ENCODE data around the gene RAB30.
"Not testable (repeated sequence)": the region's sequence is repeated elsewhere in the genome, so short reads cannot be mapped to it uniquely, and the experiment has no call there.

Gene RAB30

DNA sequence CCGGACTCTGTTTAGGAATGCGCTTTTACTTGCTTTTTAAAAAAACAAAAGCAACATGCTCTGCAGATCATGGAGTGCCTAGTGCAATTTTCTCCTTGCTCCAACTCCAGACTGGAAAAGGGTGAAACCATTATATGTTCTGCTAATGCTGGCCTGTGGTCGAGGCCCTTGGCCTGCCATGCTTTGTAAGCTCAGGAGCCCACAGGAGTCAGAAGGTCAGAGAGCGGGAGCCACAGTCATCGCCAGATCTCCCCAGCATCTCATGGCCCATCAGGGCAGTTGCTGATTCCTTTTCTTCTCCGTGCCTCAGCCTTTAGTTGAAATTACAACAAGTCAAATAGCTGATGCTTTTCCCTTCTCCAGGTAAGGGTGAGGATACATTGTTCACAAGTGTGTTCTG is 89.8 kb downstream of the RAB30 start:
- peak; percentile 37 for DNase-seq (ENCODE audit: low read depth)

DNA sequence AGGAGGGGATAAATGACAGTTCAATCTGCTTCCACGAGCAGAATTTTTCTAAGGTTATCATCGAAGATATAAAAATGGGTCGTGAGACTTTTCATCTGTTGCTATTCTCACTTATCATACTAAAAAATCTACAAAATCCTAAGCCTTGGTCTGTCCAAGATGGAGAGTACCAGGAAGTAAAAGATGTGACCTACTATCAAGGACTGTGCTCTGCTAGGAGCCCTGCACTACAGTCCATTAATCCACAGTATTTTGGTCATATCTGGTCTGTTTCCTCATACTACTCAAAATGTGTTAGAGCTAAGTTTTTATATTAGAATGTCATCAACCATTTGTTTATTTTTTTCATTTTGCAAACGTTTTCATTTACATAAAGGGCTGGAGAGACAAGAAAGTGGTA is 90.8 kb downstream of the RAB30 start:
- no peak for DNase-seq (ENCODE audit: low read depth)

DNA sequence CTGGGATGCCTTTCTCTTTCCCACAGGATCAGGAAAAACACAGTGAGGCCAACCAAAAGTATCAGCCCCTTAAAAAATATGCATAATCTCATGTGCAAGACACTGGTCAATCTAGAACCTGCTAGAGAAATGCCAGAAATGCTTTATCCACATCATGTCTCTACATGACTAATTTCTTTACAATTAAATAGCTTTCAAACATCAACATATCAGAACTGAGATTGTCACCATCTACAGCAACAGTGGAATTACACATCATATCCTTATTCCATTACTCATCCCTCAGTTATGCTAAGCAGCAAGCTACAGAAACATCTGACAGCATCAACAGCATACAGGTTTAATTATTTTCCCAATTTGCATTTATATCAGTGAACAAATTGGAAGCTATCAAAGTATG is 91.4 kb downstream of the RAB30 start:
- DNase-seq (ENCODE audit: low read depth): peak; percentile 94

DNA sequence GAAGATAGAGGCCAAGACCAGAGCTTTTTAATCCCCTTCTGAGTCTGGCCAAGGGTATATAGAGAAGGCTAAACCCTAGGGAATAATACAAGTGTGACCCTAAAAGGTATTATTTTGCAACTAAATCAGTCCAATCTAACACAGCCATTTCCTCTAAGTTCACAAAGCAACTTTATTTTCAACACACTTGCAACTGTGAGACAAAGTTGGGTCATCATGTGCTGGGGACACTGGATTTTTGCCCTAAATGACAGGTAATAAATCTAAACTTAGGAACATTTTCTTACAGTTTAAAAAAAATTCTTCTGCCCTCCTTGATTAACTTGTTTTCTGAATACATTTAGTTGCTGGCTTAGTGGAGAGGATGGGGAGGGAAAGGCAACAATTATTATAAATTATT is 91.9 kb downstream of the RAB30 start:
- DNase-seq (ENCODE audit: low read depth): no peak

DNA sequence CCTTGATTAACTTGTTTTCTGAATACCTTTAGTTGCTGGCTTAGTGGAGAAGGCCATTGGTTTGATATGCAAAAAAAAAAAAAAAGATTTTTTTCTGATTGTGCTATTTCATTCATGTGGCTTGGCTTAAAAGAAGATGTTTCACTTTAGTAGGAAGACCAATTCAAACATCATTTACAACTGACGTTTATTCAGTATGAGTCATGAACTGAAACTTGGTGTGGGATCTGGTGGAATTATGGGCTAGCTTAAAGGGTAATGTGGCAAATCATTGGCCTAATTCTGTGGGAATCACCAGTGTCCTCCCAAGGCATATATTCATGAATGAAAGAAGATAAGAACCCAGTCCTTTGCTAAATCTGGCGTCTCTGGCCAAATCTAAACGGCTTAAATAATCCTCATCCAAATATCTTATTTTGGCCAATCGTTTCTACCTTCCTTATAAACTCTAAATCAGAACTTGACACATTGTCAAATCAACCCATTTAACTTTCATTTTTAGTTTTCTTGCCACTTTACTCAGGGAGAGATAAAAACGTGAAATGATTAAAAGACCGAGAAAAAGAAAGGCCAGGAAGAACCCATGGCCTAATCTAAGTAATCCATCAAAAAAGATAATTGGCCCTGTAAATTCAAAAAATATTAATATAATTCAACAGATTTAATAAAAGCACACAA is 93.1 kb downstream of the RAB30 start:
- peak; percentile 91 for DNase-seq (ENCODE audit: low read depth)

DNA sequence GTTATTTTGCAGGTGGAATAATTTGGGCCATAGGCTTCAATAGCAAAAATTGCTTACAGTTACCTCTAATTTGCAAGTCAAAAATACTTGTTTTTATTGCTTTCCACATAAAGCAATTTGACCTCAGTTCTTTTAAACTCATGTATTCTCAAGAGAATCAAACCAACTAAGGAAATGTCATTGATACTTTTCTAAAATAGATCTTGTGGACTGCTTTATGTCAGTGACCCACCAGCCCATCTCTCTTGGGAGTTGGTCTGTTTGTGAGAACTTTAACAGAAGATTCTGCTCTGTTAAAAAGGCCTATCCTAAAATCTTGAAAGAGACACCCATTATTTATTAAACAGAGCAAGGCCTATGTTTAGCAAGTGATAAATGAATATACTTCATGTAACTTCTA is 94.9 kb downstream of the RAB30 start:
- no peak for DNase-seq (ENCODE audit: low read depth)

DNA sequence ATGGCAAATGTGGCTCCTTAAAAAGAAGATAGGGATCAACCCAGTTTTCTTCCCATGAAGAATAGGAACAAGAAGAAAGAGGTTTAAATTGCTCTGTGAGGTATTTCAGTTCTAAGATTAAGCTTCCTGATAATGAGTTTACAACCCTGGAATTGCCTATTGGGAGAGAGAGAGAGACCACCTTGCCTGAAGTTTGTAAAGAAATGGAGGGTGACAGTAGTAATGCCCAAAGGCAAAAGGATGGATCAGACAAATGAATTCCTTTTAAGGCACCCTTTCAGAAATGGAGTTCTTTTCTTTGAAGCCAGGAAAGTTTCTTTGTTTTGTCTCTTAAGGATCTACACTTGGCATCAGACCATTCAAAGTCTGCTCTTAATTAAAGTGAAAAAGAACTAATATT is 95.8 kb downstream of the RAB30 start:
- no peak for DNase-seq (ENCODE audit: low read depth)

DNA sequence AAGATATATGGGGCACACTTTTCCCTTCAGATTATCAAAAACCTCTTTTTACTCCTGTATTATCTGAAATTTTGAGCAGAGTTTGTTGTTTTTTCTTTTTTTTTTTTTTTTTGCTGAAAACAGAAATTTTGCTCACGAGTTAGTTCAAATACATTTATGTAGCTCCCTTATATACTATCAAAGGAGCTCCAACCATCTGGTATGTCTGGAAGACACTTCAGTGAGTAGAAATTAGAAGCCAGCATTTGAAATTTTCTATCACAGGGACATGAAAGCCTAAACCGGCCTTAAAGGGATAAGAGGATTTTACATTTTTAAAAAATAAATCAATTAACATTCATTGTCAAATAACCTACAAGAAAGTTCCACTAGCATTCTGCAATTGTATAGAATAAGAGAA is 96.8 kb downstream of the RAB30 start:
- DNase-seq (ENCODE audit: low read depth): no peak

DNA sequence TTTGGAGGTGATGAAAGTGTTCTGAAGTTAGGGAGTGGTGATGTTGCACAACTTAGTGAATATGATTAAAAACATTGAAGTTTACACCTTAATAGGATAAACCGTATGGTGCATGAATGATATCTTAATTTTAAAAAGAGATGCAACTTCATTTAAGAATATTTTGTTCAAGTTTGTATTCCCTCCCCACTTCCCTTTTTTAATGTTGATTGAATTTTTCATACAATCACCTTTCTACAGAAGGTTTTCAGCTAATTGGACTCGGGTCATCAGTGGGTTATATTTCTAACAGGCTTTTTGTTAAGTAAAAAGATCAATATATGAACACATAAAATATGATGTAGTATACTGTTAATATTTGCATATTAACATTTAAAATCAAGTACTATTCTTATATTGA is 97.6 kb downstream of the RAB30 start:
- DNase-seq (ENCODE audit: low read depth): no peak

DNA sequence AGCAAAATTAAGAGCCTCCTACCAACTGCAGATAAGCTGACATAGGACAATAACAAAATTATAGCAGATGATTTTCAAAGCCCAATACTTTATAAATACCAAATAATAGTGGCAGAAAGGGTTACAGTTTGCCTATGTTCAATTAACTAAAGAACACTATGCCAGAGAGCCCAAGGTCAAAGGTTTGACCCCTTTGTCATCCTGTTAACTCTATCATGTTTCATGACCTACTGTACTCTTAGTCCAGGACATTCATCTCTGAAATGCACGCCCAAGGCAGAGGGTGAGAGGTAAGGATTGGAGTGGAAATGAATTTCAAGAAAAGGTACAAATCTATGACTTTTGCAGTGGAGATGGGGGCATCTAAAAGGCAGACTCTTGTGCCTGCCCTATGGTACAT is 99.6 kb downstream of the RAB30 start:
- DNase-seq (ENCODE audit: low read depth): no peak

DNA sequence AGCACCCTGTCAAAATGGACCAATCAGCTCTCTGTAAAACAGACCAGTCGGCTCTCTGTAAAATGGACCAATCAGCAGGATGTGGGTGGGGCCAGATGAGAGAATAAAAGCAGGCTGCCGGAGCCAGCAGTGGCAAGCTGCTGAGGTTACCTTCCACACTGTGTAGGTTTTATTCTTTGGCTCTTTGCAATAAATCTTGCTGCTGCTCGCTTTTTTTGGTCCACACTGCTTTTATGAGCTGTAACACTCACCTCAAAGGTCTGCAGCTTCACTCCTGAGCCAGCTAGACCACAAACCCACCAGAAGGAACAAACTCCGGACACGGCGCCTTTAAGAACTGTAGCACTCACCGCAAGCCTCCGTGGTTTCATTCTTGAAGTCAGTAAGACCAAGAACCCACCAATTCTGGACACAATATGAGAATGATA is 100.2 kb downstream of the RAB30 start:
- DNase-seq (ENCODE audit: low read depth): not testable (repeated sequence)

DNA sequence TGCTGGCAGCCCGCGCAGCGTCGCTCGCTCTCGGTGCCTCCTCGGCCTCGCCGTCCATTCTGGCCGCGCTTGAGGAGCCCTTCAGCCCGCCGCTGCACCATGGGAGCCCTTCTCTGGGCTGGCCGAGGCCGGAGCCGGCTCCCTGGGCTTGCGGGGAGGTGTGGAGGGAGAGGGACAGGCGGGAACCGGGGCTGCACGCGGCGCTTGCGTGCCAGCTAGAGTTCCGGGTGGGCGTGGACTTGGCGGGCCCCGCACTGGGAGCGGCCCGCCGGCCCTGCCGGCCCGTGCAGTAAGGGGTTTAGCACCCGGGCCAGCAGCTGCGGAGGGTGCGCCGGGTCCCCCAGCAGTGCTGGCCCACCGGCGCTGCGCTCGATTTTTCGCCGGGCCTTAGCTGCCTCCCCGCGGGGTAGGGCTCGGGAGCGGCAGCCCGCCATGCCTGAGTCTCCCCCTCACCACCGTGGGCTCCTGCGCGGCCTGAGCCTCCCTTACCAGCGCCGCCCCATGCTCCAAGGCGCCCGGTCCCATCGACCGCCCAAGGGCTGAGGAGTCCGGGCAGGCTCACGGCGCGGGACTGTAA is 101.1 kb downstream of the RAB30 start:
- DNase-seq (ENCODE audit: low read depth): not testable (repeated sequence)

DNA sequence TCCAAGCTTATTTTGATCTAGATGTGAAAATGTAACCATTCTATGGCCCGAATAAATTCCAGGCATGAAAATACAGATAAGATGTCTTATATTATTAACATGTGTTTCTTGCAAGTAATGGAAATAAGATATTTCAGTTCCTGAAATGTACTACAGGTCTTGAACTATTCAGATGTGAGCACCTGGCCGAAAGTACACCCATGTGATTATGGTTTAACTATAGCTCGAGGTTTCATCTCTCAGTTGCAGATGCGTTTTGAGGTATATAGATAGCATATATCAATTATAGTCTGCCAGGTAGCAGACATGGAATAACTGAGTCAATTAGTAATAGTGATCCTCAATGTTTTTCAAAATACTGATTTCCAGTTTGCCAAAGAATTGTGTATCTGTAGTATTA is 101.9 kb downstream of the RAB30 start:
- DNase-seq (ENCODE audit: low read depth): no peak

DNA sequence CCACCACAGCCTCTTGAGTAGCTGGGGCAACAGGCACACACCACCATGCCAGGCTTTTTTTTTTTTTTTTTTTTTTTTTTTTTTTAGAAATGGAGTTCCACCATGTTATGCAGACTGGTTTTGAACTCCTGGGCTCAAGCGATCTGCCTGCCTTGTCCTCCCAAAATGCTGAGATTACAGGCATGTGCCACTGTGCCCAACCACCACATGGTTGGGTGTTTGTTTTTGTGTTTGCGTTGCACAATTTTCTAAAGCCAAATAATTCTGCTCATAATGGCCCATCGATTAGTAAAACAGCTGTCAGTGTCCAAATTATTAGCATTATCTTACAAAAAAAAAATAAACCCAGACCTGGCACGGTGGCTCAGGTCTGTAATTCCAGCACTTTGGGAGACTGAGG is 104.3 kb downstream of the RAB30 start:
- no peak for DNase-seq (ENCODE audit: low read depth)

DNA sequence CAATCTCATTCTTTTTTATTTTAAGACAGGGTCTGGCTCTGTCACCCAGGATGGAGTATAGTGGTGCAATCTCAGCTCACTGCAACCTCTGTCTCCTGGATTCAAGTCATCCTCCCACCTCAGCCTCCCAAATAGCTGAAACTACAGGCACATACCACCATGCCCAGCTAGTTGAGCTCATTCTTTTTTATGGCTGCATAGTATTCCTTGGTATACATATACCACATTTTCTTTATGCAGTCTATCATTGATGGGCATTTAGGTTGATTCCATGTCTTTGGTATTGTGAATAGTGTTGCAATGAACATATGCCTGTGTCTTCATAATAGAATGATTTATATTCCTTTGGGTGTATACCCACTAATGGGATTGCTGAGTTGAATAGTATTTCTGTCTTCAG is 109.7 kb downstream of the RAB30 start:
- not testable (repeated sequence) for DNase-seq (ENCODE audit: low read depth)

DNA sequence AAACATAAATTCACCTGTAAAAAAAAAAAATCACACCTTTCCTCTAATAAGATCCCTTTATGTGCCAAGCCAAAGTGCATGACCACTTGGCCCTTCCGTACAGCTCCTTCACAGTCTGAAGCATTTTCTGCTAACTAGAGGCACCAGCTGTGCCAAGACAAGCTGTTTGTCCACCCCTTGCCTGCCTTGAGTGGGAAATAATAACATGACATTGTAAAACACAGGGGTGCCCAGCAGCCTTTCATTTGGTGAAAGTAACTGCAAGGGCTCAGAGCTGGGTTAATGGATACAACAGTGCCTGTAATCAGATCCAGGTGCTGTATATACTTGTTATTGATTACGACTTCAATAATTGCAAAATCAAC is 110.9 kb downstream of the RAB30 start:
- no peak for DNase-seq (ENCODE audit: low read depth)

DNA sequence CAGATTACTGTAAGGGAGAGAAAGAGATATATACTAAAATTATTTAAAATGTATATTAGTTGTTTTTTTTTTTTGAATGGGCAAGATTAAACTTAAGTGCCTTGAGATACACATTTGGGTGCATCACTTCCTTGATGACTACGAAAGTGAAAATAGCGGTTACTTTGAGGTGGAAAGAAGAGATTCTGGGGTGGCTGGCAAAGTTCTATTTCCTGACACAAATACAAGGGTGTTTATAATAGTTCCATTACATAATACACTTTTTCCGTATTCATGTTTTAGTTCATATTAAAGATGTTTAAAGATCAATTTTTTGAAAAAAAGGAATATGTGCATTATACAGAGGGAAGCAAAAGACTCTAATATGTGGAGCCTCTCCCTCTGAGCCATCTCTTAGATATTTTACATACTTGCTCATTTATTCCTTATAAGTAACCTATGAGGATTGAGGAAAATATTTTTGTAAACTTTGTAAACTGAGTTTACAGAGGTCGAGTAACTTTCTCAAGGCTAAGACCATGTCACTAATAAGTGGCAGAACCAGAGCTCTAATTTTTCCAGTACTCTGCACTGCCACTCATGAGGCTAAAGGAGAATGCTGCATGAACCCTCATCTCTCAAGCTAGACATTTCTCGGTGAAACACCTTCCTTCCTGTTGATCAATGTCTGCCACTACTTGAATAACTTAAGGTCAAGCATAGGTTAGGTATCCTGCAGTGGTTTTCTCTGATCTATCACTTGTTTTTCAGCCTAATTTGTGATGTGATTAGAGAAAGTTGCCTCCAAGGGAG is 111.5 kb downstream of the RAB30 start:
- no peak for DNase-seq (ENCODE audit: low read depth)

DNA sequence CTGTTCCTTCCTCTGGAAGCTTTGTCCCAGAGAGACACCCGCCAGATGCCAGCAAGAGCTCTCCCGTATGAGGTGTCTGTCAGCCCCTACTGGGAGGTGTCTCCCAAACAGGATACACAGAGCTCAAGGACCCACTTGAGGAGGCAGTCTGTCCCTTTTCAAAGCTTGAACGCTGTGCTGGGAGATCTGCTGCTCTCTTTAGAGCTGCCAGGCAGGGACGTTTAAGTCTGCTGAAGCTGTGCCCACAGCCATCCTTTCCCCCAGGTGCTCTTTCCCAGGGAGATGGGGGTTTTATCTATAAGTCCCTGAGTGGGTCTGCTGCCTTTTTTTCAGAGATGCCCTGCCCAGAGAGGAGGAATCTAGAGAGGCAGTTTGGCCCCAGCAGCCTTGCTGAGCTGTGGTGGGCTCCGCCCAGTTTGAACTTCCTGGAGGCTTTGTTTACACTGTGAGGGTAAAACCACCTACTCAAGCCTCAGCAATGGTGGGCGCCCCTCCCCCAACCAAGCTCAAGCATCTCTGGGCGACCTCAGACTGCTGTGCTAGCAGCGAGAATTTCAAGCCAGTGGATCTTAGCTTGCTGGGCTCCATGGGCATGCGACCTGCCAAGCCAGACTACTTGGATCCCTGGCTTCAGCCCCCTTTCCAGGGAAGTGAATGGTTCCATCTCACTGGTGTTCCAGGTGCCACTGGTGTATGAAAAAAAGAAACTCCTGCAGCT is 115.8 kb downstream of the RAB30 start:
- DNase-seq (ENCODE audit: low read depth): peak; percentile 5

DNA sequence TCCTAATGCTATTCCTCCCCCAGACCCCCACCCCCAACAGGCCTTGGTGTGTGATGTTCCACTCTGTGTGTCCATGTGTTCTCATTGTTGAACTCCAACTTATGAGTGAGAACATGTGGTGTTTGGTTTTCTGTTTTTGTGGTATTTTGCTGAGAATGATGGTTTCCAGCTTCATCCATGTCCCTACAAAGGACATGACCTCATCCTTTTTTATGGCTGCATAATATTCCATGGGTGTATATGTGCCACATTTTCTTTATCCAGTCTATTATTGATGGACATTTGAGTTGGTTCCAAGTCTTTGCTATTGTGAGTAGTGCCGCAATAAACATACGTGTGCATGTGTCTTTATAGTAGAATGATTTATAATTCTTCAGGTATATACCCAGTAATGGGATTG is 121.2 kb downstream of the RAB30 start:
- not testable (repeated sequence) for DNase-seq (ENCODE audit: low read depth)

DNA sequence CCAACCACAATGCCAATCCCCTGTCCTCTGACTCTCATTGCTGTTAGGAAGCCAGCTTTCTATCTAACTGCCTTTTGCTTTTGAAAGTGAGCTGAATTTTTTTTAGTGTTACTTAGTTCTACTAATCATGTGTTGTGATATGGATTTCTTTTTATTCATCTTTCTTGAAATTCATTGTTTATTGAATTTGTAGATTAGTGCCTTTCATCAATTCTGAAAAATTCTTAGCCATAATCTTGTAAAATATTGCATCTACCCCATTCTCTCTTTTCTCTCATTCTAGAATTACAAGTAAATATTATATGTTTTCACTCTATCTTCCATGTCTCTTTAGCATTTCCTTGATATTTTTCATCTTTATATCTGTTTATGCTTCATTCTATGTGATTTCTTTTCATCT is 122.3 kb downstream of the RAB30 start:
- DNase-seq (ENCODE audit: low read depth): no peak

DNA sequence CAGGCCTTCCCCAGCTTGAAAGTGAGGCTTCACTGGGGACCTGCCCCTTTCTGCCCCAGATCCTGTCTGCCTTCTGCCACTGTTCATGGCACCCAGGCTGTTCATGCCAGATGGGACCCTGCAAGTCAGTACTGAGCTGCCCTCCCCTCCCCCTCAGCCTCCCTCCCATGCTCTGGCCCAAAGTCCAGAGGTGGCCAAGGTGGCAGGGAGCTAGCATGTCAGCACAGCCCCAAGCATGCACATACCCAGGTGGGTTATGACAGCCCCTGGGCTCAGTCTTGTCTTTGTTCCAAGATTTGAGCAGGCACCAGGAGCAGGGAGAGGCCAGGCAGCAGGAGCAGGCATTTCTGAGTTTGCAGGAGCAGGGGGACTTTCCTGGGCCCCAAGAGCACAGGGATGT is 126.0 kb downstream of the RAB30 start:
- DNase-seq (ENCODE audit: low read depth): no peak

DNA sequence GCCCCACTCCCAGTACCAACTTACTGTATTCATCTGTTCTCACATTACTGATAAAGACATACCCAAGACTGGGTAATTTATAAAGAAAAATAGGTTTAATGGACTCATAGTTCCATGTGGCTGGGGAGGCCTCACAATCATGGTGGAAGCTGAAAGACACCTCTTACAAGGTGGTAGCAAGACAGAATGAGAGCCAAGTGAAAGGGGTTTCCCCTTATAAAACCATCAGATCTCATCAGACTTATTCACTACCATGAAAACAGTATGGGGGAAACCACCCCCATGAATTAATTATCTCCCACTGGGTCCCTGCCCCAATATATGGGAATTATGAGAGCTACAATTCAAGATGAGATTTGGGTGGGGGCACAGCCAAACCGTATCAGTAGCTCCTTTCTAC is 126.7 kb downstream of the RAB30 start:
- not testable (repeated sequence) for DNase-seq (ENCODE audit: low read depth)

DNA sequence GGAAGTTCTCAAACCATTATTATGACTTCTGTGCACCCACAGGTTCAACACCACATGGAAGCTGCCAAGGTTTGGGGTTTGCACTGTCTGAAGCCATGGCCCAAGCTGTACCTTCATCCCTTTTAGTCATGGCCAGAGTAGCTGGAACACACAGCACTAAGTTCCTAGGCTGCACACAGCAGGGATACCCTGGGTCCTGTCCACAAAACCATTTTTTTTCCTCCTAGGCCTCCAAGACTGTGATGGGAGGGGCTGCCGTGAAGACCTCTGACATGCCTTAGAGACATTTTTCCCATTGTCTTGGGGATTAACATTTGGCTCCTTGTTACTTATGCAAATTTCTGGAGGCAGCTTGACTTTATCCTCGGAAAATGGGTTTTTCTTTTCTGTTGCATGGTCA is 127.5 kb downstream of the RAB30 start:
- no peak for DNase-seq (ENCODE audit: low read depth)
